H54 (cell line): Measurements from ENCODE around the gene PPARA.
"Not testable (repeated sequence)": the region's sequence is repeated elsewhere in the genome, so short reads cannot be mapped to it uniquely, and the experiment has no call there.

ENCODE experiments used
- DNase-seq: peaks from one replicate; pipeline ENCODE4 v3.0.0; 2011; ENCODE audit warnings: low spot score, mixed read lengths; ENCODE audit not compliant: insufficient read length
- FAIRE-seq: peaks from 3 replicates; lab custom pipeline; 2011; peaks lifted over from hg19 to GRCh38; lab: Jason Lieb, UNC
- POLR2A ChIP-seq: IDR thresholded peaks from 2 replicates; pipeline ENCODE4 v1.6.1; 2011; ENCODE audit warnings: low read depth, mild to moderate bottlenecking, low read length

Gene PPARA

GRCh38 chr22:46192210-46192993 is 42.1 kb downstream of the PPARA start:
- no peak for TF ChIP-seq POLR2A
- DNase-seq: no peak
- no peak for FAIRE-seq

GRCh38 chr22:46193898-46194310 is 43.6 kb downstream of the PPARA start:
- FAIRE-seq (no peak), DNase-seq (no peak)
- TF ChIP-seq POLR2A: no peak

GRCh38 chr22:46195487-46196165 is 45.3 kb downstream of the PPARA start:
- DNase-seq (no peak), FAIRE-seq (no peak)
- no peak for TF ChIP-seq POLR2A

- no peak for DNase-seq
- TF ChIP-seq POLR2A: no peak
- FAIRE-seq: no peak
These were observed 46.0 kb downstream of the PPARA start for GRCh38 chr22:46196278-46196677.

GRCh38 chr22:46198274-46198673 is 47.9 kb downstream of the PPARA start:
- FAIRE-seq: no peak
- DNase-seq: no peak
- TF ChIP-seq POLR2A: no peak

- not testable (repeated sequence) for FAIRE-seq, DNase-seq
These were observed 48.5 kb downstream of the PPARA start for GRCh38 chr22:46198806-46199205.

- no peak for DNase-seq
- TF ChIP-seq POLR2A: no peak
- no peak for FAIRE-seq
These were observed 50.9 kb downstream of the PPARA start for GRCh38 chr22:46201059-46201757.

GRCh38 chr22:46202897-46203600 is 52.7 kb downstream of the PPARA start:
- no peak for FAIRE-seq
- TF ChIP-seq POLR2A: no peak
- DNase-seq: no peak

GRCh38 chr22:46203601-46203980 is 53.3 kb downstream of the PPARA start:
- no peak for DNase-seq
- no peak for FAIRE-seq
- TF ChIP-seq POLR2A: no peak

- DNase-seq: no peak
- FAIRE-seq: no peak
- no peak for TF ChIP-seq POLR2A
These were observed 58.9 kb downstream of the PPARA start for GRCh38 chr22:46209262-46209661.

GRCh38 chr22:46212195-46212594 is 61.9 kb downstream of the PPARA start:
- no peak for TF ChIP-seq POLR2A
- FAIRE-seq (no peak), DNase-seq (no peak)

GRCh38 chr22:46213052-46213451 is 62.7 kb downstream of the PPARA start:
- DNase-seq: no peak
- TF ChIP-seq POLR2A: no peak
- no peak for FAIRE-seq

GRCh38 chr22:46214149-46214548 is 63.8 kb downstream of the PPARA start:
- DNase-seq (no peak), FAIRE-seq (no peak)
- TF ChIP-seq POLR2A: no peak

- DNase-seq: no peak
- FAIRE-seq: no peak
- TF ChIP-seq POLR2A: no peak
These were observed 64.3 kb downstream of the PPARA start for GRCh38 chr22:46214616-46215015.
